Gastroesophageal sphincter (tissue), 3 donors: Measurements from ENCODE around the gene TMEM52B.

Source experiments
- CTCF ChIP-seq, 4 experiments: fragments of 200-600 bp in 2 of 4; fragments of 450-650 bp in 2 of 4; sonication (generic) in 1 of 4; IDR thresholded peaks; one replicate each; pipeline ENCODE4 v1.5.1; 2017 to 2019; ENCODE audit warnings: antibody characterized with exemption in 4 of 4, mild to moderate bottlenecking in 2 of 4, moderate library complexity in 2 of 4
- EP300 ChIP-seq: sonication (generic); formaldehyde crosslinking; IDR thresholded peaks from one replicate; pipeline ENCODE4 v1.6.1; 2017; ENCODE audit warnings: antibody characterized with exemption, mild to moderate bottlenecking
- POLR2A ChIP-seq, 2 donors: fragments of 450-650 bp; IDR thresholded peaks; one replicate each; pipeline ENCODE4 v1.6.1; 2017; ENCODE audit warnings: antibody characterized with exemption in 2 of 2, mild to moderate bottlenecking in 2 of 2, moderate library complexity in 1 of 2
- POLR2AphosphoS5 ChIP-seq: sonication (generic); formaldehyde crosslinking; IDR thresholded peaks from one replicate; pipeline ENCODE4 v1.6.1; 2017; ENCODE audit warnings: antibody characterized with exemption

- TF ChIP-seq CTCF (IDR thresholded peaks at IDR 0.05) (no peak), POLR2A (IDR thresholded peaks at IDR 0.05) (no peak), EP300 (no peak), POLR2AphosphoS5 (no peak)
Observed at GRCh38 chr12:10159280-10159679, 19.6 kb upstream of the TMEM52B start.
